Adrenal gland (tissue), 12 donors: ENCODE measurements around the gene C5orf15. TPM values are rescaled to one million over a fixed set of nuclear protein-coding genes. Genes with fewer than 3 reads are reported as not detected.

ENCODE experiments used
- DNase-seq, 7 donors: peaks; one replicate each; pipeline ENCODE4 v3.0.0-alpha.2; 2019 to 2020
- H3K27ac ChIP-seq, 5 donors: fragments of 200-600 bp; sonication (generic) in 4 of 5; 1 replicate in 3 of 5; 2 replicates in 2 of 5; pipeline versions ENCODE4 v1.5.1 to v1.8.0; 2016 to 2020; ENCODE audit warnings: mild to moderate bottlenecking in 1 of 5
- H3K27me3 ChIP-seq: fragments of 200-600 bp; 2 replicates; pipeline ENCODE4 v1.8.0; 2021
- H3K36me3 ChIP-seq, 2 donors: fragments of 200-600 bp; replicated peaks in 1 of 2; 1 replicate in 1 of 2; 2 replicates in 1 of 2; pipeline versions ENCODE4 v1.5.1 to v1.8.0; 2018 to 2022
- H3K4me1 ChIP-seq, 2 donors: fragments of 200-600 bp; replicated peaks in 1 of 2; 1 replicate in 1 of 2; 2 replicates in 1 of 2; pipeline versions ENCODE4 v1.5.1 to v1.8.0; 2018 to 2021
- H3K4me3 ChIP-seq, 4 donors: fragments of 200-600 bp; sonication (generic) in 3 of 4; one replicate each; pipeline ENCODE4 v1.5.1; 2016 to 2018
- H3K9me3 ChIP-seq, 3 donors: fragments of 200-600 bp; sonication (generic) in 1 of 3; replicated peaks in 1 of 3; 1 replicate in 2 of 3; 2 replicates in 1 of 3; pipeline versions ENCODE4 v1.5.1 to v1.8.0; 2016 to 2021
- POLR2A ChIP-seq, 2 donors: fragments of 450-650 bp; IDR thresholded peaks; one replicate each; pipeline ENCODE4 v1.6.1; 2017; ENCODE audit warnings: antibody characterized with exemption in 2 of 2, mild to moderate bottlenecking in 2 of 2, moderate library complexity in 1 of 2
- WGBS, 4 donors: extraction: QIAGEN DNeasy Blood & Tissue Kit in 2 of 4; methylation state at CpG; one replicate each; pipeline versions ENCODE4 v1.1.5 to v1.1.7; 2013 to 2017; 5-methylcytosine and 5-hydroxymethylcytosine counted together
- intact Hi-C, 2 donors: fragments of 100-400 bp; cut with DNase I; formaldehyde crosslinking; loops; one replicate each; pipeline versions ENCODE4 v1.14.1 to v1.15.0; 2022 to 2023
- polyA plus RNA-seq, 3 donors: library from polyadenylated mRNA; stranded (reverse); fragments of 200-250 nt in 2 of 3; fragments of 350-450 nt in 1 of 3; fragmentation: Illumina TruSeq in 1 of 3; extraction: RNeasy Lipid Tissue Mini Kit (QIAGEN cat#74804) in 1 of 3; gene quantifications; one replicate each; pipeline ENCODE4 v1.2.3, GENCODE V29; 2013 to 2014
- total RNA-seq, 9 donors: library from RNA; depleted of rRNA in 4 of 9; stranded (reverse); fragments of >200 nt in 4 of 9; fragments of 120-200 nt in 1 of 9; fragmentation: NEBNext Ultra II Directional in 1 of 9; extraction: Animal tissue kit (Norgen Biotek cat#: 25700) in 1 of 9; gene quantifications; one replicate each; pipeline versions ENCODE4 v1.1.0 to v1.2.4, GENCODE V29; 2013 to 2023
- TF ChIP-seq, protein P1 (sequence below), 6 experiments: fragments of 450-650 bp in 4 of 6; fragments of 200-600 bp in 2 of 6; sonication (generic) in 1 of 6; IDR thresholded peaks; 1 replicate in 5 of 6; 2 replicates in 1 of 6; pipeline versions ENCODE4 v1.5.1 to v1.8.0; 2016 to 2021; ENCODE audit warnings: antibody characterized with exemption in 6 of 6, mild to moderate bottlenecking in 2 of 6, moderate library complexity in 1 of 6
- donor health status: healthy with polysubstance abuse.
- donor health status: Bipolar disorder and iron deficiency.
- donor health status: DM: yes; HTN: yes; CAD: no.
- donor health status: DM: no; HTN: no; CAD: no.
- donor health status: DM: no; HTN: no; CAD: no.
- donor health status: DM: yes; HTN: yes; CAD: no.

C5orf15 gene
- total and polyA plus RNA-seq, 12 donors = 16.7 to 90.1 (median 53.7) TPM

- intact Hi-C loops = loop anchor here in 1 of 2 donors (10.0 kb wide), 2 partner anchors 380 to 820 kb away; no protein-coding TSS in a partner anchor
- no peak overlapping the region for H3K4me3 ChIP-seq
- H3K9me3 ChIP-seq = no peaks in the 10 kb centered on the region
- no peak for DNase-seq
- no peak for TF ChIP-seq POLR2A (IDR thresholded peaks at IDR 0.05)
- TF ChIP-seq, protein P1, sequence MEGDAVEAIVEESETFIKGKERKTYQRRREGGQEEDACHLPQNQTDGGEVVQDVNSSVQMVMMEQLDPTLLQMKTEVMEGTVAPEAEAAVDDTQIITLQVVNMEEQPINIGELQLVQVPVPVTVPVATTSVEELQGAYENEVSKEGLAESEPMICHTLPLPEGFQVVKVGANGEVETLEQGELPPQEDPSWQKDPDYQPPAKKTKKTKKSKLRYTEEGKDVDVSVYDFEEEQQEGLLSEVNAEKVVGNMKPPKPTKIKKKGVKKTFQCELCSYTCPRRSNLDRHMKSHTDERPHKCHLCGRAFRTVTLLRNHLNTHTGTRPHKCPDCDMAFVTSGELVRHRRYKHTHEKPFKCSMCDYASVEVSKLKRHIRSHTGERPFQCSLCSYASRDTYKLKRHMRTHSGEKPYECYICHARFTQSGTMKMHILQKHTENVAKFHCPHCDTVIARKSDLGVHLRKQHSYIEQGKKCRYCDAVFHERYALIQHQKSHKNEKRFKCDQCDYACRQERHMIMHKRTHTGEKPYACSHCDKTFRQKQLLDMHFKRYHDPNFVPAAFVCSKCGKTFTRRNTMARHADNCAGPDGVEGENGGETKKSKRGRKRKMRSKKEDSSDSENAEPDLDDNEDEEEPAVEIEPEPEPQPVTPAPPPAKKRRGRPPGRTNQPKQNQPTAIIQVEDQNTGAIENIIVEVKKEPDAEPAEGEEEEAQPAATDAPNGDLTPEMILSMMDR (IDR thresholded peaks at IDR 0.05) = no peak
- WGBS, 4 donors = 76 to 91% (median 87%) methylated on average over 2 to 5 of the region's 5 CpGs
- H3K27ac ChIP-seq = no peak overlapping the region
- no peaks in the 10 kb centered on the region for H3K27me3 ChIP-seq
- no peaks in the 10 kb centered on the region for H3K36me3 ChIP-seq
- H3K4me1 ChIP-seq = peaks cover 0 to 14% of the 10 kb centered on the region in 2 donors
Observed at GRCh38 chr5:133934311-133934710, 34.1 kb downstream of the C5orf15 start.

DNA sequence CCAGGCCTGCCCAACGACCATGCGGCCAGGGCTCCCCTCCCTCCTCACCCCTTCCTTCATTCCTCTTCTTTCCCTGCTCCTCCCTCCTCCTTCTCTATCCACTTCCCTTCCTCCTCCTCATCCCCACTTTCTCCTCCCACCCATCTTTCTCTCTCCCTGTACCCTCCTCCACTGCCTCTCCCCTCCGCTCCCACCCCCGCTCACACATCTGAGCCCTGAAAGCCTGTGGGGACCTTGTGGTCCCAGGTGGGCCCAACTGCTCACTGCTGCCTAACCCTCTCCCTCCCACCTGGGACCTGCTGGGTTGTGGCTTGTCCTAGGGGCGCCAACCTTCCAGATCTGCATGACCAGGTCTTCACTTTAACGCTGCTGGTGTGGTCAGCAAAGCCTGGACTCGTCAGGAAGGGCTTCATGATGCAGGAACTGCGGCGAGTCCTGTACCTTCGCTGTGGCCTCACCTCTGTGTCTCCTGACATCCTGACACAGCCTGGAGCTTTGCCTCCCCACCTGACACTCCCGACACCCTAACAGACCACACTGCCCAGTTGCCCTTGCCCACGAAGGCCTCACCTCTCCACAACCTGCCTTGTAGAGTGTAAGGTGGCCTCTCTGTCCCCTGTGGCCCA lies 34.6 kb downstream of the C5orf15 start:
- intact Hi-C loops = loop anchor here in 1 of 2 donors (10.0 kb wide), 2 partner anchors 379 to 819 kb away; no protein-coding TSS in a partner anchor
- no peak for DNase-seq
- peaks cover 0 to 14% of the 10 kb centered on the region in 2 donors for H3K4me1 ChIP-seq

GRCh38 chr5:133933169-133933509 lies 35.3 kb downstream of the C5orf15 start:
- no peak overlapping the region for H3K27ac ChIP-seq
- no peak overlapping the region for H3K4me3 ChIP-seq
- H3K36me3 ChIP-seq = no peaks in the 10 kb centered on the region
- H3K9me3 ChIP-seq = no peaks in the 10 kb centered on the region
- TF ChIP-seq POLR2A (IDR thresholded peaks at IDR 0.05) = no peak
- TF ChIP-seq, protein P1 (IDR thresholded peaks at IDR 0.05) = no peak
- DNase-seq = no peak
- WGBS, 4 donors = 70 to 90% (median 87%) methylated on average over 3 of the region's 3 CpGs
- H3K27me3 ChIP-seq = no peaks in the 10 kb centered on the region
- H3K4me1 ChIP-seq = peaks cover 0 to 14% of the 10 kb centered on the region in 2 donors
- intact Hi-C loops = loop anchor here in 1 of 2 donors (10.0 kb wide), 2 partner anchors 378 to 818 kb away; no protein-coding TSS in a partner anchor

More for the DNA sequence above, 34.6 kb downstream of the C5orf15 start:
- 86 to 94% (median 91%) methylated on average over 12 of the region's 12 CpGs for WGBS, 4 donors
- H3K9me3 ChIP-seq = no peaks in the 10 kb centered on the region
- H3K36me3 ChIP-seq = no peaks in the 10 kb centered on the region
- H3K4me3 ChIP-seq = no peak overlapping the region
- H3K27me3 ChIP-seq = no peaks in the 10 kb centered on the region
- H3K27ac ChIP-seq = no peak overlapping the region
- no peak for TF ChIP-seq POLR2A (IDR thresholded peaks at IDR 0.05)
- TF ChIP-seq, protein P1 (IDR thresholded peaks at IDR 0.05) = no peak

GRCh38 chr5:133932441-133933168 lies 35.8 kb downstream of the C5orf15 start:
- no peaks in the 10 kb centered on the region for H3K9me3 ChIP-seq
- no peaks in the 10 kb centered on the region for H3K27me3 ChIP-seq
- H3K27ac ChIP-seq = no peak overlapping the region
- no peak for DNase-seq
- WGBS, 4 donors = 73 to 84% (median 77%) methylated on average over 12 to 13 of the region's 13 CpGs
- TF ChIP-seq POLR2A (IDR thresholded peaks at IDR 0.05) = no peak
- TF ChIP-seq, protein P1 (IDR thresholded peaks at IDR 0.05) = no peak
- peaks cover 0 to 14% of the 10 kb centered on the region in 2 donors for H3K4me1 ChIP-seq
- intact Hi-C loops = loop anchor here in 1 of 2 donors (10.0 kb wide), 2 partner anchors 378 to 818 kb away; no protein-coding TSS in a partner anchor
- no peaks in the 10 kb centered on the region for H3K36me3 ChIP-seq
- no peak overlapping the region for H3K4me3 ChIP-seq
